WI38 (cell line): ENCODE measurements around the gene OOSP3.

Experiments
- H3K4me3 ChIP-seq: 2 replicates; pipeline ENCODE4 v1.5.1; 2011; ENCODE audit warnings: low read depth, mild to moderate bottlenecking, control low read depth, low read length
- CTCF ChIP-seq: IDR thresholded peaks from 2 replicates; pipeline ENCODE4 v1.5.1; 2012; ENCODE audit warnings: low read depth, mild to moderate bottlenecking, control low read depth, low read length

Gene OOSP3

GRCh38 chr11:59878575-59878974 lies at the start of gene OOSP3:
Gene OOSP3, plus strand, starts transcription at chr11:59878782. Its CDS starts 27 bp downstream, at chr11:59878809.
- no peak for TF ChIP-seq CTCF
- H3K4me3 ChIP-seq: no peak within 1 kb of the TSS

GRCh38 chr11:59829358-59829757 lies 49.2 kb upstream of the OOSP3 start:
- TF ChIP-seq CTCF: no peak

GRCh38 chr11:59833602-59834001 lies 45.0 kb upstream of the OOSP3 start:
- H3K4me3 ChIP-seq: no peak overlapping the region
- no peak for TF ChIP-seq CTCF

More at GRCh38 chr11:59829358-59829757, 49.2 kb upstream of the OOSP3 start:
- H3K4me3 ChIP-seq: no peak overlapping the region

GRCh38 chr11:59839615-59840014 lies 39.0 kb upstream of the OOSP3 start:
- H3K4me3 ChIP-seq: no peak overlapping the region
- no peak for TF ChIP-seq CTCF

- TF ChIP-seq CTCF: no peak
- no peak overlapping the region for H3K4me3 ChIP-seq
Measured at GRCh38 chr11:59841514-59841913, 37.1 kb upstream of the OOSP3 start.

- H3K4me3 ChIP-seq: no peak overlapping the region
- no peak for TF ChIP-seq CTCF
Measured at GRCh38 chr11:59842316-59842715, 36.3 kb upstream of the OOSP3 start.

- no peak for TF ChIP-seq CTCF
- H3K4me3 ChIP-seq: no peak within 1 kb of the TSS
Measured at GRCh38 chr11:59845399-59845798, 33.2 kb upstream of the OOSP3 start, which contains the start of gene CBLIF. Gene CBLIF, minus strand, starts transcription at chr11:59845499. Its CDS starts 46 bp downstream, at chr11:59845453.
